ENCODE results near the gene COQ10A. TPM values are rescaled to one million over a fixed set of nuclear protein-coding genes. Genes with fewer than 3 reads are reported as not detected.
"Not testable (repeated sequence)": the region's sequence is repeated elsewhere in the genome, so short reads cannot be mapped to it uniquely, and the experiment has no call there.

The COQ10A gene
- total RNA-seq, 1 donor from 2014 or later = 26.4 TPM

- H3K36me3 Mint-ChIP-seq = peaks cover 5% of the 10 kb centered on the region
- peak overlapping the region; percentile 77 for H3K27ac Mint-ChIP-seq
These were observed 6.4 kb upstream of the COQ10A start for GRCh38 chr12:56260380-56260779.

DNA sequence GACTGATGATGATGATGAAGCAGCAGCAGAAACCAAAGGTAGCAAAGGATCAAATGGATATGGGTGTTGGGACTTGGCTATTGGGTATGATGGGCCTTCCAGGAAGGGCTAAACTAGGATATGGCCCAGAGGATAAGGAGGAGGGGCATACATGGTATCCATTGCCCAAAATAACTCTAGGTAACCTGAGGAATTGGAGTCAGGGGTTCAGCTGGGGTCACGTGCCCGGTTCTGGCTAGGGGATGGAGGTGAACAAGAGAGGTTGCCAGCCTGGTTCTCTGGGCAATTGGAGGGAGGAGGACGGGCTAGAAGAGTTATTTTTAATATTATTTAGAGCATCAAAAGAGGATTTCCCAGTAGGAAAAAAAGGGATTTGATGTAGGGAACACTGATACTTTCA is 5.8 kb upstream of the COQ10A start:
- peaks cover 4% of the 10 kb centered on the region for H3K9me3 Mint-ChIP-seq

More at GRCh38 chr12:56260380-56260779, 6.4 kb upstream of the COQ10A start:
- H3K4me3 Mint-ChIP-seq = peak overlapping the region; percentile 30
- peaks cover 2% of the 10 kb centered on the region for H3K27me3 Mint-ChIP-seq
- peaks cover 4% of the 10 kb centered on the region for H3K9me3 Mint-ChIP-seq
- peaks cover 11% of the 10 kb centered on the region for H3K4me1 Mint-ChIP-seq (ENCODE audit: unreplicated experiment)
- no peak for DNase-seq (ENCODE audit: extremely low spot score, unreplicated experiment)
- TF ChIP-seq CTCF (conservative IDR thresholded peaks at IDR 0.05) = no peak

DNA sequence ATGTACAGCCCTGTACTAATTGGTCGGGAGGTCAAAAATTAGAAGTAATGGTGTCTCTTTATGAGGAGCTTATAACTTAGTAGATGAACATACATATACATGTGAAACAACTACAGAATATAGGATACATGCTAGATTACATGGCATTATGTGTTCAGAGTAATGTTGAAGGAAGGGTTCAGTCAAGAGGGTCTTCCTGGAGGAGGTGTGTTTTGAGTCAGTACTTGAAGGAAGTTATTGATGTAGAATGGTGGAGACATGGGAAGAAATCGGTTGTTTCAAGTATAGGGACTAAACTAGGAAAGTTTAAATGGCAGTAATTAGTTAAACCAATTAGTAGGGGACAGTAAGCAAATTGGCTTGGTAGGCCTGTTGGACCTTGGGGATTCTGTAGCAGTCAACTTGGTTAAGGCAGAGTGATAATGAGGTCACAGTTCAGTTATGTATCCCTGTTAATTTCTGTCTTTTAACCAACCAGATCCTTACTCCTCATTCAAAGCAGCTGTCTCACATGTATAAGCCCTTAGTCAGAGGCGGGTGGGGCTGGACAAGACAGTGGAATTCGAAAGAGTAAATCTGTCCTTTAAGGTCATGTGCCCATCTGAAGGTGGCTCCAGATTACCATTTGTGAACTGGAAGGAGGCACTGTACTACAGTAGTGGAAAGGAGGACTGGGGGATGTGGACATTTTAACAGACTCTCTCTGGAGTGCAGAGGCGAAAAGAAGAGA is 5.1 kb upstream of the COQ10A start:
- peak overlapping the region; percentile 69 for H3K4me3 Mint-ChIP-seq
- TF ChIP-seq CTCF (conservative IDR thresholded peaks at IDR 0.05) = no peak
- peaks cover 16% of the 10 kb centered on the region for H3K4me1 Mint-ChIP-seq (ENCODE audit: unreplicated experiment)
- peak overlapping the region; percentile 90 for H3K27ac Mint-ChIP-seq
- no peak for DNase-seq (ENCODE audit: extremely low spot score, unreplicated experiment)
- peaks cover 2% of the 10 kb centered on the region for H3K27me3 Mint-ChIP-seq
- H3K9me3 Mint-ChIP-seq = peaks cover 4% of the 10 kb centered on the region
- H3K36me3 Mint-ChIP-seq = no peaks in the 10 kb centered on the region

More for the DNA sequence above, 5.8 kb upstream of the COQ10A start:
- Mint-ChIP-seq H3K4me1 (ENCODE audit: unreplicated experiment) (peaks cover 11% of the 10 kb centered on the region), H3K27ac (peak overlapping the region; percentile 77), H3K36me3 (peaks cover 4% of the 10 kb centered on the region), H3K4me3 (no peak overlapping the region), H3K27me3 (peaks cover 2% of the 10 kb centered on the region)
- no peak for TF ChIP-seq CTCF (conservative IDR thresholded peaks at IDR 0.05)
- no peak for DNase-seq (ENCODE audit: extremely low spot score, unreplicated experiment)

DNA sequence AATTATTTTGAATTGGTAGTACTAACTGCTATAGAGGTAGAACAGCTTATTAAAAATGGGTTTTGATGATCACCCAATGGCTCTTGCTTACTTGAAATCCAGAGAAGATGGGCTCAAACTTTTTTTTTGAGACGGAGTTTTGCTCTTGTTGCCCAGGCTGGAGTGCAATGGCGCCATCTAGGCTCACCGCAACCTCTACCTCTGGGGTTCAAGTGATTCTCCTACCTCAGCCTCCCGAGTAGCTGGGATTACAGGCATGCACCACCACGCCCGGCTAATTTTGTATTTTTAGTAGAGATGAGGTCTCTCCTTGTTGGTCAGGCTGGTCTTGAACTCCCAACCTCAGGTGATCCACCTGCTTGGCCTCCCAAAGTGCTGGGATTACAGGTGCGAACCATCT is 3.8 kb upstream of the COQ10A start:
- not testable (repeated sequence) for H3K9me3 Mint-ChIP-seq; H3K27me3 Mint-ChIP-seq; H3K36me3 Mint-ChIP-seq; H3K27ac Mint-ChIP-seq; H3K4me3 Mint-ChIP-seq; DNase-seq (ENCODE audit: extremely low spot score, unreplicated experiment)
- peaks cover 17% of the 10 kb centered on the region for H3K4me1 Mint-ChIP-seq (ENCODE audit: unreplicated experiment)

GRCh38 chr12:56266068-56266692 is 562 bp upstream of the COQ10A start:
- DNase-seq (ENCODE audit: extremely low spot score, unreplicated experiment); H3K4me1 Mint-ChIP-seq (ENCODE audit: unreplicated experiment); H3K36me3 Mint-ChIP-seq; H3K9me3 Mint-ChIP-seq; H3K27me3 Mint-ChIP-seq: not testable (repeated sequence)
- Mint-ChIP-seq H3K27ac (peak overlapping the region; percentile 90), H3K4me3 (peak overlapping the region; percentile 97)

GRCh38 chr12:56267443-56268071 is 815 bp downstream of the COQ10A start:
- Mint-ChIP-seq H3K4me3 (peak overlapping the region; percentile 97), H3K36me3 (peaks cover 8% of the 10 kb centered on the region), H3K27ac (peak overlapping the region; percentile 15), H3K9me3 (no peaks in the 10 kb centered on the region), H3K4me1 (ENCODE audit: unreplicated experiment) (peaks cover 7% of the 10 kb centered on the region), H3K27me3 (no peaks in the 10 kb centered on the region)
- no peak for TF ChIP-seq CTCF (conservative IDR thresholded peaks at IDR 0.05)
- no peak for DNase-seq (ENCODE audit: extremely low spot score, unreplicated experiment)
